GM10847 (cell line): Measurements from ENCODE around the gene POLD3.

Source experiments
- POLR2A ChIP-seq: IDR thresholded peaks from 2 replicates; pipeline ENCODE4 v1.6.1; 2011; ENCODE audit not compliant: insufficient read length; ENCODE audit errors: extremely low read depth

Gene POLD3

DNA sequence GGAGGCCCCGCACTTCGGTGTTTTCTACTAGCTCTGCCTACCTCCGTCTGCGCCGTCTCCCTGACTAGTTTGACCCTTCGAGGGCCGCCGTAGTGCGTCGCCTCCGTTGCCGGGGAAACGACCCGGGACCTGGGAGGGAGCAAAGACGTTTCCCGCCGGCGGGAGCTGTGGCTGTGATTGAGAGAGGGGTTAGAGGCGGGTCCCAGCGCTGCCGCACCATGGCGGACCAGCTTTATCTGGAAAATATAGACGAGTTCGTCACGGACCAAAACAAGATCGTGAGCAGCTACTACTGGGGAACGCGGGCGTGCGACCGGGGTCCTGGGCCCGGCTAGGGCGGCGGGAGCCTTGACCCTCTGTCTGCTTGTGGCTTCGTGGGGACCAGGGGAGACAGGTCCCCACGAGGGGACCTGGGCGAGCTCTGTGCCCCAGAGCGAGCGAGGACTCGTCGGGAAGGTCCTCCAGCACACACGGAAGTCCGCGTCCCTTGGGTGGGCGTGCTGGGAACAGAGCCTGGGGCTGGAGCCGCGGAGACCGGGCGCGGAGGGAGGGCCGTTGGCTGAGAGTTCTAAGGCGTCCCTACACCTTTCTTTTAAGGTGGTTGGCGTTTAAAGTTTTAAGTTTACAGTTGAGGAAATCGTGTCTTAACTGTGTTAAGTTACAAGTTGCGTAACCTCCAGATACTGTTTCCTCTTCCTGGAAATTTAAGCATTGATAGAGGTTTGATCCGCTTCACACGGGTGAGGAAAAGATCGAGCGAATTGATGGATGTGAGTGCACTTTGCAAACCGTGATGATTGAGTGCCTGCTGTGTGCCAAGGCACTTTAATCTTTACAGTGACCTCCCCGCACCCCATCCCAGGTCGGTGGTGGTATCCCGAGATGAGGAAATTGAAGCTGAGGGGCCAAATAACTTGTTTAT lies at the start of gene POLD3:
TSS of gene POLD3 (plus strand) at position 142 of the 922 bp plus-strand sequence. CDS start at position 219, 77 bp downstream.
- peak; percentile 46 for TF ChIP-seq POLR2A

- TF ChIP-seq POLR2A = no peak
Observed at GRCh38 chr11:74543991-74544390, 48.4 kb upstream of the POLD3 start.

DNA sequence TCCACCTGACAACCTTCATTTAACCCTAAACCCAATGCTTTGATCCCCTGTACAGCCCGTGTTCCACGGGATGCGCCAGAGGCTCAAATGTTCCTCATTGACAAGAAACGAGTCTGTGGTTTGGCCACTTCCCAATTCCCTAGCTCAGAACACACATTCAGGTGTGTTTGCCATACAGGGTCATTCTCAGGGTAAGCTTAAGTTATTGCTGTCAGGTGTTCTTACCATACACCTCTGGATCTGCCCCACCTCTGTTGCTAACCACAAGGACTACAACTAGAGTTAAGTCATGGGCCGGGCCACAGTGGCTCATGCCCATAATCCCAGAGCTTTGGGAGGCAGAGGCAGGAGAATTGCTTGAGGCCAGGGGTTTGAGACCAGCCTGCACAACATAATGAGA lies 45.6 kb upstream of the POLD3 start:
- no peak for TF ChIP-seq POLR2A

DNA sequence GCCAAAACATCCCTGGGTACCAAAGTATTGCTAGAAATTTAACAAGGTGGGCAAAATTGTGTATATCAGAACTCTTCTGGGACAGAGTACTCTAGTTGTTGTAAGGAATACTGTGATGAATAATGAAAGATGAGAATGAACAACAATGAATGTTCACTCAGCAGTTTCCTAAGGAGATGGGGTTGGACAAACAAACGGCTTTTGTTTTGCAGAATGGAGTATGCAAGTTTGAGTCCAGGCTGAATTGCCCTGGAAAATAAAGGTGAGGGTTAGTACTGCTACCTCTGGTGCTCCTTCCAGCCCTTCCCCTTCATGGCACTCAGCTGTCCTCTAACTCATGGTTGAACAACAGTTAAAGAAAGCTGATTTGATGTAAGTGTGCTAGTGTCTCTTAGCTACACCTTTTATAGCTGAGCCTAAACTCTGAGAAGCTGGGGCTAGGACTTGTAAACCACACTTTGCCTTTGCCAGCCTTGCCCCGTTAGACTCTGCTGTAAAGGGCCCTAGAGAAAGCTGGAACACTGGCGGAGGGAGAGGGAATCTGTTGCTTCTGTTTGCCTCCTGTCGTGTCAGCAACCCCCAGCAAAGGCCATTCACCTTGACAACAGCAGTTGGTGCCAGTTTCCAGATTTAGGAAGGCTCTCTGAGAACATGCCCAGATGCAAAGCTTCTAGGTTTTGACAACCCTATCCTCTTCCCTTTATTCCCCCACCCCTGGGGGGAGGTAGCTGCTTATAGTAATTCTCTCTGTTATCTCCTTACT lies 41.2 kb upstream of the POLD3 start:
- TF ChIP-seq POLR2A = no peak

- no peak for TF ChIP-seq POLR2A
Observed at GRCh38 chr11:74551754-74552145, 40.6 kb upstream of the POLD3 start.

DNA sequence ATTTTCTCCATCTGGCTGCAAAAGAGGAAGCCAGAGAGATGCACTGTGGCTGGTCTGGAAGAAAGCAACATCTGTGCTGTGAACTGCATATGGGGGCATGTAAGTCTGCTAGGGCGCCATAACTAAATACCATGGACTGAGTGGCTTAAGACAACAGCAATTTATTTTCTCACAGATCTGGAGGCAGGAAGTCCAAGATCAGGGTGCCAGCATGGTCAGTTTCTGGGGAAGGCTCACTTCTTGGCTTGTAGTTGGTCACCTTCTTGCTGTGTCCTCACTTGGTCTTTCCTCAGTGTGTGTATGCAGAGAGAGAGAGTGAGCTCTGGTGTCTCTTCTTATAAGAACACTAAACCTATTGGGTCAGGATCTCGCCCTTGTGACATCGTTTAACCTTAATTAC lies 34.9 kb upstream of the POLD3 start:
- no peak for TF ChIP-seq POLR2A

DNA sequence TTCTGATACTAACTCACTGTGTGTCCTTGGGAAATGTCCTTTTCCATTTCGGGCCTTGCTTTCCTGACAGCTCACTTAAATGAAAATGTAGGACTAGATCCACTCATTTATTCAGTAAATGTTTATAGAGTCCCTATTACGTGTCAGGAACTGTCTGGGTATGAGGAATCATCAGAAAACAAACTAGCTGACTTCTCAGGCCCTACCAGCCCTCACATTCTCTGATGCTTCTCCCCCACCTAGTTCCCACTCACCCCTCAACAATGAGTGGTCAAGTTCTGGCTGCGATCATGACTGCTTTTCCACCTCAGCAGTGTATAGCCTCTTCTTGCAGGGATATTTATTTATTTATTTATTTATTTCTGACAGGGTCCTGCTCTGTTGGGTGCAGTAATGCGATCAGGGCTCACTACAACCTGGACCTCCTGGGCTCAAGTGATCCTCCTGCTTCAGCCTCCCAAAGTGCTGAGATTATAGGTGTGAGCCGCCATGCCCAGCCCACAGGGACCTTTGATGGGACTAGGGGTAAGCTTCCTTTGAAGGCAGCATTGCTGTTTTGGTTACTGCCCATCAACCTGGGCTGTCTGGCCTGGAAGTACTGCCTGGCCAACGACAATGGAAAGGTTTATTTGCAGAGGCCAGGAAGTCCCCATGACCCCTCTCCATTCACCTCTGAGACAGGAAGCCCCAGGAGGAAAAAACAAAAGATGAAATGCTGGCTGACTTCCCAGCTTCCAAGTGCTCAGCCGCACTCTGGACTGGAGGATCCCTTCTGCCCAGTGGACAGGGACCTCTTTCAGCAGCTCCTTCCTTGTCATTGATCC lies 33.1 kb upstream of the POLD3 start:
- TF ChIP-seq POLR2A = no peak

DNA sequence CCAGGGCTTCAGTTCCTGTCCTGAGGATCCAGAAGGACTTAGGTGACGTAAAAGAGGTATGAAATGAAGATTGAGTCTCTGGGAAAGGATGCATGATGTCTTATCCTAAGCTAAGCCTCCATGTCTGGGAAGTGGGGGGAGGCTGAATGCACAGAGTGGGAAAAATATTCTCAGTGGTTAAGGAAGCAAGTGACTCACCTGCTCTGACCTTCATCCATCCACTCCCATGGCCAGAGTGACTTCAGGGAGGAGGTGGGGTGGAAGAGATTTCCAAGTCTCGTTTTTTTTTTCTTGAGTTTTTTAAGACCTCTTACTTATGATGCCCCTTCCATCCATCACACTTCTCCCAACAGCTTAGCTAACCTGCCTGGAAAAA lies 32.5 kb upstream of the POLD3 start:
- no peak for TF ChIP-seq POLR2A

DNA sequence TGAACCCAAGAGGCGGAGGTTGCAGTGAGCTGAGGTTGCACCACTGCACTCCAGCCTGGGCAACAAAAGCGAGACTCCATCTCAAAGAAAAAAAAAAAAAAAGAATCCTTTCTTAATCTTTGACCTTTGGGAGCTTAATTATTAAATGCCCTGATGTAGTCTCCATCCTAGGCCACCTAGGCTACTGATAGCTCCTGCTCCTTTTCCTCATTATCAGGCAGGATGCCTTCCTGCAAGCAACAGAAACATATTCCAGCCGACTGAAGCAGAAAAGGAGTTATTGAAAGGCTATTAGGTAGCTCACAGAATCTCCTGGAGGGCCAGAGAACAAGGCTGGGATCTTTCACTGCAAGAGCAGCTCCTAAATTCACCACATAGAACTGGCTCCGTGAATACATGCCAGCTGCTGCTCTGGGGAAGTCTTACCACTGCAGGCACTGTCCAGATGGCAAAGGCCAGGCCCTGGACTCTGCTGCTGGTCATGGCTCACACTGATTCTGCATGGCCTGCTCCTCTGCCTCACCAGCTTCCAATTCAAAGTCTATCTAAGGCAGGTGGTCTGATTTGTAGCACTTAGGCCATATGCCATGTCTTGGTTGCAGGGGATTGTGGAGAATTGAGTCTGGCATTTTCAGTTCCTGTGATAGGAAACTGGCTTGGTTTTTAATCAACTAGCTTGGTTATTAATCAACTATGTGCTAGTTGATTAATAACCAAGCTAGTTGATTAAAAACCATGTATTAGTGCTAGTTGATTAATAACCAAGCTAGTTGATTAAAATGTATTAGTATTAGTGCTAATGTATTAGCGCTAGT lies 26.0 kb upstream of the POLD3 start:
- TF ChIP-seq POLR2A = no peak

GRCh38 chr11:74568028-74568427 lies 24.4 kb upstream of the POLD3 start:
- no peak for TF ChIP-seq POLR2A

DNA sequence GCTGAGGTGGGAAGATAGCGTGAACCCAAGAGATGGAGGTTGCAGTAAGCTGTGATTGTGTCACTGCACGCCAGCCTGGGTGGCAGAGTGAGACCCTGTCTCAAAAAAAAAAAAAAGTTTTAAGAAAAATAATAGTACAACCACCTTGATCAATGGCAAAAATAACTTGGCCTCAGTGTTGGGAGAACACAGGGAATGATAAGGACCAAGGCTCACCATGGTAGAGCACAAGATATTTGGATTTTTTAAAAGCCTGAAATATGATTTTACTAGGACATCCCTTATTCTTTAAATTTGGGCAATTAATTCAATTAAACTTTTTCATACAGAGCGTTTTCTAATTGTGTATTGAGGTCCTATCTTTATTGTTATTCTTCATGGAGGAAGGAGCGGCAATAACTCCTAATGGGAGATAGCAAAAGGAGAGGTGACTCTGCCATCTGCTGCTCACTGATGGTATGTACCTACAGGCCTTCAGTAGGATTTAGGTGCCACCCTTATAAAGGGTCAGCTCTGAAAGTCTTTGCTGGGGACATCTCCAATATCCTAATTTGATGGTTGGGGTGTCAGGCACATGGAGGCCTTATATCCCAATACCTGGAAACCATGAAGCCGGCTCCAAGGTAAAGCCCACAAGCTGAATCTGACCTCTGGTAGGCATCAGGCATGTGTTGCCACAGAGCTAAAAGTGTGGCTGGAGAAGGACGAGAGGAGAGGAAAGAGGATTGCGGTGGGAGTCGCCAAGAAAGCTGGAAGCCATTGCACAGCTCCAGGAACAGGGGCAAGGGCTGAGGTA lies 21.9 kb upstream of the POLD3 start:
- no peak for TF ChIP-seq POLR2A

DNA sequence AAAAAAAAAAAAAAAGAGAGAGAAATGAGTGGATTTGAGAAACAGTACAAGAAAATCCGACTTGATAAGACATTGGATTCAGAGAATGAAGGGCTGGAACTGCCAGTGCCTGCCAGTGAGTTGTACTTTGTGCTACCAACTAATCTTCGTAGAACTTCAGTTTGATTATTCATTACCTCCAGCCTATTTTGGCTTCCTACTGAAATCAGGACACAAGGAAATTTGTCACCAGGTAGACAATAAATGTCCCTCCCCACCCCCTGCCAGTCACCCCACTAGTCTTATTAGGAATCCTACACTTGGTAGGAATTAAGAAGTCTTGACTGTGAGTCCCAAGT lies 21.4 kb upstream of the POLD3 start:
- TF ChIP-seq POLR2A = no peak

DNA sequence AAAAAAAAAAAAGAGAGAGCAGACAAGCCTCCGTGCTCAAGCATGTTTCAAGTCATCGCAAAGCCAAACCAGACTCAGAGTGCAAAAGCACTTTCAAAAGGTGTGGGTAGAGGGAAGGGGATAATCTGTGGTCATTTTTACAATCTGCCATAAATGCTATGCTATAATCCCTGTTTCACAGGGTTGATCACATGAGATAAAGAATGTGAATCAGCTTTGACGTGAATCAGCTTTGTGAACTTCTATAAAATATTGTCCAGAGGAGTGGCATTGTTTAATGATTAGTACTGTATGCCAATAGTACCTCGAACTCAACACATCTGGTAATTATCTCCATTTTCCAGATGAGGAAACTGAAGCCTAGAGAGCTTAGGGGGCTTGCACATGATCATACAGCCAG lies 20.0 kb upstream of the POLD3 start:
- no peak for TF ChIP-seq POLR2A

DNA sequence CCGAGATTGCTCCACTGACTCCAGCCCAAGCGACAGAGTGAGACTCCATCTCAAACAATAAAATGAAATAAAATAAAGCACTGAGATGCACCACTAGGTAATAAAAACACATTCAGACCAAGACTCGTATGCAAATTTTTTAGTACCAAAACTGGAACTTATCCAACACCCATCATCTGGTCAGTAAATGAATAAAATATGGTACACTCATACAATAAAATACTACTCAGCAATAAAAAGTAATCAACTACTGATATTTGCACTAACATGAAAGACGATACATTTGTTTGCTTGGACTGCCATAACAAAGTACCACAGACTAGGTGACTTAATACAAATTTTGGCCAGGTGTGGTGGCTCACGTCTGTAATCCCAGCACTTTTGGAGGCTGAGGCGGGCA lies 17.8 kb upstream of the POLD3 start:
- TF ChIP-seq POLR2A = no peak
